Stimulated activated CD4-positive, alpha-beta T cell treated with anti-CD3 and anti-CD28 coated beads, Interleukin-2, amount 100 ng/mL, for 4 hours (primary cell): ENCODE measurements around the gene STPG3.

ENCODE experiments used
- DNase-seq: peaks from one replicate; pipeline ENCODE4 v3.0.0-alpha.2; 2020; ENCODE audit warnings: low read depth

STPG3 gene

GRCh38 chr9:137266585-137267453, 15.7 kb downstream of the STPG3 start:
- DNase-seq = no peak

- no peak for DNase-seq
Measured at GRCh38 chr9:137267933-137268355, 16.9 kb downstream of the STPG3 start.

- DNase-seq = no peak
Measured at GRCh38 chr9:137268538-137269201, 17.6 kb downstream of the STPG3 start.

GRCh38 chr9:137269231-137269772, 18.2 kb downstream of the STPG3 start:
- DNase-seq = no peak

GRCh38 chr9:137270929-137271695, 20.0 kb downstream of the STPG3 start:
- no peak for DNase-seq

- DNase-seq = no peak
Measured at GRCh38 chr9:137271696-137272076, 20.6 kb downstream of the STPG3 start.

- no peak for DNase-seq
Measured at GRCh38 chr9:137272241-137273094, 21.4 kb downstream of the STPG3 start.

GRCh38 chr9:137273095-137273490, 22.0 kb downstream of the STPG3 start:
- no peak for DNase-seq

GRCh38 chr9:137273611-137274320, 22.7 kb downstream of the STPG3 start:
- DNase-seq = no peak

GRCh38 chr9:137275203-137275587, 24.1 kb downstream of the STPG3 start:
- DNase-seq = no peak

GRCh38 chr9:137275588-137276472, 24.7 kb downstream of the STPG3 start:
- DNase-seq = no peak

- DNase-seq = no peak
Measured at GRCh38 chr9:137276473-137277328, 25.6 kb downstream of the STPG3 start.

- DNase-seq = no peak
Measured at GRCh38 chr9:137277329-137278041, 26.4 kb downstream of the STPG3 start, which contains the start of gene TOR4A. Gene TOR4A, plus strand, starts transcription at chr9:137277726. Its CDS starts 964 bp downstream, at chr9:137278690.

- no peak for DNase-seq
Measured at GRCh38 chr9:137278061-137278701, 27.1 kb downstream of the STPG3 start.

GRCh38 chr9:137278721-137279711, 27.9 kb downstream of the STPG3 start:
- DNase-seq = no peak
